ENCODE data around the gene LRRC75B.
"Not testable (repeated sequence)": the region's sequence is repeated elsewhere in the genome, so short reads cannot be mapped to it uniquely, and the experiment has no call there.

The LRRC75B gene

GRCh38 chr22:24553597-24554312, 39.1 kb downstream of the LRRC75B start:
- no peak for DNase-seq (ENCODE audit: low read depth)

GRCh38 chr22:24552503-24553286, 40.2 kb downstream of the LRRC75B start:
- not testable (repeated sequence) for DNase-seq (ENCODE audit: low read depth)

GRCh38 chr22:24550902-24551435, 41.9 kb downstream of the LRRC75B start:
- DNase-seq (ENCODE audit: low read depth), result no peak

- no peak for DNase-seq (ENCODE audit: low read depth)
Observed at GRCh38 chr22:24550028-24550901, 42.6 kb downstream of the LRRC75B start.

GRCh38 chr22:24548812-24549211, 44.1 kb downstream of the LRRC75B start:
- no peak for DNase-seq (ENCODE audit: low read depth)

GRCh38 chr22:24543679-24544243, 49.1 kb downstream of the LRRC75B start:
- no peak for DNase-seq (ENCODE audit: low read depth)

GRCh38 chr22:24543185-24543601, 49.7 kb downstream of the LRRC75B start:
- DNase-seq (ENCODE audit: low read depth), result no peak

GRCh38 chr22:24542641-24543040, 50.2 kb downstream of the LRRC75B start:
- DNase-seq (ENCODE audit: low read depth), result no peak

GRCh38 chr22:24541681-24542515, 51.0 kb downstream of the LRRC75B start:
- no peak for DNase-seq (ENCODE audit: low read depth)

GRCh38 chr22:24540470-24540869, 52.4 kb downstream of the LRRC75B start:
- DNase-seq (ENCODE audit: low read depth), result no peak

- no peak for DNase-seq (ENCODE audit: low read depth)
Observed at GRCh38 chr22:24536089-24536488, 56.8 kb downstream of the LRRC75B start.
